C1 segment of cervical spinal cord (tissue), 14 donors: ENCODE measurements around the gene ENDOV.
A peak's percentile ranks its signal among the peaks of the same experiment; 100 is the strongest.

Experiments used
- DNase-seq, 14 donors: peaks; one replicate each; lab custom pipeline; 2025; lab: John Stamatoyannopoulos, UW

The ENDOV gene

DNA sequence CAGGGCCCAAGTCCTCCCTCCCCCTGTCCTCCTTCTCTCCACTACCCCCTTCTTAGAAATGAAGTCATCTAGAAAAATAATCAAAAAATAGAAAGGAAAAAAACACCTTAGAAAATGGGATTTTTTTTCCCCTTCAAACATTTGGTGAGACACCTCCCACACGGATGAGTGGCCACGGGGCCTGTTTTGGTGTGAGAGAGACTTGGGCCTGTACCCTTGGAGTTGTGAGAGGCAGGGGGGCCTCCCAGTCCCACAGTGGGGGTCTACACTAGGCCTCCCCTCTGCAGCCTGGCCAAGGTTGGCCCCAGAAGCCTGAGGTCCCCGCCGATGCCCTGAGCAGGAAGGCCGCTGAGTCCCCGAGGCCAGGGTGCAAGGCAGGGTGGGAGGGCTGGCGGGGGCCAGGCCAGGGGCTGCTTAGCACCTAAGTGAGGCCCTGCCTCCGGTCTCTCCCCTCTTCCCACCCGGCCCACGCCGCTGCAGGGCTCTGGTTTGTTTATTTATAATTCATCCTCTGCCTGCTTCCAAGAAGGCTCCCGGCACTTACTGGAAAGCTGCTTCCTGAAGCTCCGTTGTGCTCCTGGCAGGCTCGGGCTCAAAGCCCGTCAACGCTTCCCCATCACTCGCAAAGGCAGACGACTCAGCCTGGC is 35.1 kb downstream of the ENDOV start:
- DNase-seq, result peak in 1 of 14 donors; percentile 46

DNA sequence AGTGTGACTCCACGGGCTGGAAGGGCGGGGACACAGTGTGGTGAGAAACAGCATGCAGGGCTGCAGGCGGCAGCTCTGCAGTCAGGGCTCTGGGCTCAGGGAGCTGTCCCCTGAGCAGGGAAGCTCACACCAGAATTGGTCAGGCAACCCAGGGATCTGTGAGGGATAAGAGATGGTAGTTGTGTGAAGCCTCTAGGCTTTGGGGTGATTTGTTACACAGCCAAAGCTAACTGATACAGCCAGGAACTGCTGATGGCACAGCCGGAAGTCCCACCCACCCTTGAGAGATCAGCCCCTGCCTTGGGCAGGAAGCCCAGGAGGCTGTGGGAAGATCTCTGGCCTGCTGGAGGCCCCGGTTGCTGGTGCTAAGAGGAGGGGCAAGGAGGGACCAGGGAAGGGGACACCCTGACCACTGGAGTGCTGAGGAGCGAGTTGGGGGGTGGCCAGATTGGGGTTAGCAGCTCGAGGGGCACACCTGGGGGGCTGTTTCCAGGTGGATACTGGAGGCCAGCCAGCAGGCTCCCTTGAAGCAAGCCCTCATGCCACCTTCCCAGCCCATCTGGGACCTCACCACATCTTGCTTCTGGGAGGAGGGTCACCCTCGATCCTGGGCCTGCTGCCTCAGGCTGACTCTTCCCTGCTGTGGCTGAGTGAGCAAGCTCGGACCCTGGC is 36.3 kb downstream of the ENDOV start:
- DNase-seq, result no peak

DNA sequence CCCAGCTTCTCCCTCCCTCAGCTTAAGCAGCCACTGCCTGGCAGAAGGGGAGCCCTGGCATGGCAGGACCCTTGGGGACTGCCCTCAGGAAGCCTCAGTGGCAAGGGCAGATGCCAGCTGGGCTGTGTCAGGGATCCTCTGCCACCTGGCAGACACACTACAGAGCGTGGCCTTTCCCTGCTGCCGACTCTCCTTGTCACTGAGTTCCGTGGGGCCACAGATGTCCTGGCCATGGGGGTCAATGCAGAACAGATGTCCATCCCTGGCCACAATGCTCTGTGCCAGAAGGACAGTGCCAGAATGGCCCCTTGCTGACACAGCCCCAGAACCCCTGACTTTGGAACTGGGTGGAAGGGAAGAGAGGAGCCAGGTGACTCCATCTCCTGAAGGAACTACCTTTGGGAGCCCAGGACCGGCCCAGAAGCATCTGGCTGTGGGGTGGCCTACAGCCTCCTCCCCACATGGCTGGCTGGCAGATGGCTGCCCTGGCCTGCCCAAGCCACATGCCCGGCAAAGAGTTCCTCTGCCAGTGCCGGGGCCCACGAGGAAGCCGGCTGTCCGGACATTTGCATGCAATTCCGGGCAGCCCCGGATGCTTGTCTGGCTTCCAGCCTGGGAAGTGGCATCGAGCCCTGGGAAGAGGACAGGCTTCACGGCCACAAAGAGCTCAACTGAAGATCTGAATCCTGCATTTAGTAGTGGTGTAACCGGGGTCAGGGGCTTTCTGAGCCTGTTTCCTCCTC is 37.4 kb downstream of the ENDOV start:
- peak in 3 of 14 donors; percentile 44 to 98 (median 63) for DNase-seq

DNA sequence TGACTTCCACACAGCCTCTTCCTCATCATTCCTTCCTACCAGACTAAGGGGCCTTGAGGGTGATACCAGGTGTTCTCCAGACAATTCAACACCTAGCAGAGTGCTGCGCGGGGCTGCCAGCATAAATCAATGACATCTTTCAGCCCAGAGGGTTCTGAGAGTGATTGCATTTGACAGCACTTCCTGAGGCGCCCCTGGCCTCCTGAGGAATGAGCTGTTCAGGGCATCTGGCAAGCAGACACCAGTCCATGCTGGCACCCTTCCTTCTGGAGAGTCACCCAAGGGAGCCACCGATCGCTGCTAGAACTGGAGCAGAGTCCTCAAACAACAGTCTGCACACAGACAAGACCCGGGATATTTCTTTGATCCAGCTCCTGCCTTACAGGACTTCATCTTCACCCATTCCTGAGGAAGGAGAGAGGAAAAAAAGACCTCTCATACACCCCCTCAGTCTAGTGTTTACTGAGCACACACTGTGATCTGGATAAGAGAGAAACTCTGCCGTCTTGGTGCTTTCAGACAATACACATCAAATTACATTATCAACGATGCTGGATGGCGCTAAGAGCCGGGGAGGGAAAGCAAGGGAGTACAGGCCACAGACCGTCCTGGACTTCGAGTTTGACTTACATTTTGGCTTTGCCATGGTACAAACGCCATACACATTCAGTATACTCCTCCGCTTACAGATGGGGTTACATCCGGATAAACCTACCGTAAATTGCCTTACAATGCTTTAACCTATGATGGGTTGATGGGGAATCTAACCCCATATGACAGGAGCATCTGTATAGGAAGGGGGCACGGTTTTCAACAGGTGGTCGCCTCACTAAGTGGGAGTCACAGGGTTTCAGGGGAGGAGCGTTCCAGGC is 38.4 kb downstream of the ENDOV start:
- no peak for DNase-seq

DNA sequence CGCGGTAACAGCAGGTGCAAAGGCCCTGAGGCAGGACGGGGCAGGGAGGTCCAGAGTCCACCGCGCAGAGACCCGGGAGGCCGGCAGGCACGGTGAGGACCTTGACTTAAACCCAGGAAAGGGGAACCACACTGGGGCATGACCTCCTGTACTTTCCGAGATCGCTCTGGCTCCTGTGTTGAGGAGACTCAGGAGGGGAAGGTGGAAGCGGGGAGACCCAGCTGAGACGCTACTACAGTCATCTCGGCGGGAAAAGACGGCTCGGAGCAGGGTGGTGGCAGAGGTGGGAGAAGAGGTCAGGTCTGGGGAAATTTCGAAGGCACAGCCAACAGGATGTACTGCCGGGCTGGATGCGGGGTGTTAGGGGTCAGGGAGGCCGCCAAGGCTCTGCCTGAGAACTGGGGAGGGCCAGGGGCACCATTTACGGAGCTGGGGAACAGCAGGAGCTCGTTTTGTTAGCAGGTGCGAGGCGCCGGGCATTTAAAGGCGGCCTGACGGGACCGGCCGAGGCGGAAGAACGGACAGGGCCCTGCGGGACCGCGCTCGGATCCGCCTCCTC is 39.1 kb downstream of the ENDOV start:
- DNase-seq, result no peak

DNA sequence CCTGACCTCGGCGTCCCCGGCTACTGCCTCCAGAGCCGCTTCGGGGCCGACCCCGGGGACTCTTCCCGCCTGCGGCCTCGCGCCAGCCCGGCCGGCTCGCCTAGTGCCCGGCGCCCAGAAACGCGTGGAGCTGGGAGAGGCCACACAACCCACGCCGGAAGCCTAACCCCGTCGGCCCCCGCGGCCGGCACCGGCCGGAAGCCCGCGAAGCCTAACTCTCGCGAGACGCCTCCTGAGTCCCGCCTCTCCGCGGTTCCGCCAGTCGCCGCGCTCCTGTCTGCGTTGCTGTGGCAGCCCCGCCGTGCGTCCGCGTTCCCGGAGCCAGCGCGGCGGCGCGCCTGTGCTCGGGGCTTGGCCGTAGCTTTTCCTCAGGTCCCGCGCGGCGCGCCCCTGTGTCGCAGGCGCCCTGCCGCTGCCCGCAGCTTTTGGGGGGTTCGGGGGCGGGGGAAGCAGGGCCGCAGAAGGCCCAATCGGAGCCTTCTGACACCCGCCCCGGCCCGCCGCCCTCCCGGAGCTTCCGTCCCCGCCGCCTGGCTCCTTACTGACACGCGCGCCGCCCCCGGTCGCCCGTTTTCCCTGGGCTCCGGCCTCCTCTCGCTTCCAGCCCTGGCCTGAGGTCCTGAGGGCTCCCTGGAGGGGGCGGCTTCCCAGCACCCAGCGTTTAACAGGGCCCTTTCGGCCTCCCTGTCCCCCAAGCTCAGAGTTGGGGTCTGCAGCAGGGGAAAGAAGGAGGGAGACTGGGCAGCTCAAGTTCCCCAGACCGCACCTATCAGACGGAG is 39.8 kb downstream of the ENDOV start:
- DNase-seq, result peak; percentile 51 to 97 (median 90)

DNA sequence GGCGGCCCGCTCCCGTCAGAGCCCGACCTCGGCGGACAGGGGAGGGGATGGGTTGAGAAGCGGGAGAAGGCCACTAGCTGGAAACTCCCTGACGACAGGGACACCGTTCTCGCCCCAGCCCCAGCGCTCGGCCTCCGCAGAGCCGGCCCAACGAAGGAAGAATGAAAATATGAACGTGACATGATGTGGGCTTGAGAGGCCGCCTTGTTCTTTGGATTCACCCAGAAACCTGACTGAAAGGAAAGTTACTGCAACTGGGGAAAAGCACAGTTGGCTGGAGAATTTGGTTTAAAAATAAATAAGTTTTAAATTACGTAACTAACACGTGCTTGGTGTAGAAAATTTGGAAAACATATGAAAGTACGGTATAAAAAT is 40.4 kb downstream of the ENDOV start:
- DNase-seq, result no peak

DNA sequence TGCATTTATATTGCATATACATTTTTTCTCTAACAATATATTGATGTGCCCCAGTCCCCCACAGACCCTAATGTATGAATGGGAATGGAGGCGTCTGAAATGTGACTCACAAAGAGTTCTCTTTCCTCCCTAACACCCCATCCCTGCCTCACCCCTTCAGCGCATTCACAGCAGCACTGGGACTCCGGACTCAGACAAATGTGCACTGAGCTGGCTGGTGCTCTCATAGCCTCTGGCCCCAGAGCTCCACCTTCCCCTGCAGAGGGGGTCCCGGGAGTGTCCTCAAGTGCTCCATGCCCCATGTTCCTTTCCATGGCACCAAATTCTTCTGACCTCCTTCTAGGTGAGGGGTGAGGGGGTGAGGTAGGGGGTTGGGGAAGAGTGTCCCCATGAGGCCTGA is 40.8 kb downstream of the ENDOV start:
- DNase-seq, result no peak

DNA sequence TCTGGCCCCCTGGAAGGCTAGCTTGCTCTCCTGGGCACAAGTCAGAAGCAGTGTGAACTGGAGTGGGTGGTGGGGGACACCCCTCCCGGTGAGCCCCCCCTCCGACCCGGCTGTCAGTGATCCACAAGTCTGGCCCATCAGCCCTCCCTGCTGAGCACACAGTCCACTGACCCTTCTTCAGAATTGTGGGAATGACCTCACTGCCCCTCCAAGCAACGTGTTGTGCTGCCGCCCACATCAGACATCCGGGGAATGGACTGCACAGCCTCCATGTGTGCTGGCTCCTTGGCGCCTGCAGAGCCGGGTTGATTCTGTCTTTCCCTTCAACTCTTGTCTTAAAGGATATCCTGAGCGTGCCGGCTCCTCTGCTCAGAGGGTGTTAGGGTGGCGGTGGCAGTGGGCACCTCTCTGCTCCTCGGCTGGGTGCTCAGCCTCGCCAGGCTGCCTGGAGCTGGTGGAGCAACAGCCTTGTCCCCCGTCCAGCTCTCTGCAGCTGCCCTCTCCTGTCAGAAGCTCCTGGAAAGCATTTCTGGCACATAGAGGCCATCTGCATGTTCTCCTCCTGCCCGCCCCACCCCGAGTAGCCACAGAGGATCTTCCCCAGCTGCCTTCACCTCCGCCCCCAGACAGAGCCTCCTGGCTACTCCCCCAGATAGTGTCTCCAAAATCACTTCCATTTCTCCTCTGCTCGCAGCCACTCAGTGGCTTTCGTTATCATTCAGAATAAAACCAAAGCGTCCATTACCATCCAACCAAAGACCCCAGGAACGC is 41.7 kb downstream of the ENDOV start:
- DNase-seq, result peak in 1 of 14 donors; percentile 11

DNA sequence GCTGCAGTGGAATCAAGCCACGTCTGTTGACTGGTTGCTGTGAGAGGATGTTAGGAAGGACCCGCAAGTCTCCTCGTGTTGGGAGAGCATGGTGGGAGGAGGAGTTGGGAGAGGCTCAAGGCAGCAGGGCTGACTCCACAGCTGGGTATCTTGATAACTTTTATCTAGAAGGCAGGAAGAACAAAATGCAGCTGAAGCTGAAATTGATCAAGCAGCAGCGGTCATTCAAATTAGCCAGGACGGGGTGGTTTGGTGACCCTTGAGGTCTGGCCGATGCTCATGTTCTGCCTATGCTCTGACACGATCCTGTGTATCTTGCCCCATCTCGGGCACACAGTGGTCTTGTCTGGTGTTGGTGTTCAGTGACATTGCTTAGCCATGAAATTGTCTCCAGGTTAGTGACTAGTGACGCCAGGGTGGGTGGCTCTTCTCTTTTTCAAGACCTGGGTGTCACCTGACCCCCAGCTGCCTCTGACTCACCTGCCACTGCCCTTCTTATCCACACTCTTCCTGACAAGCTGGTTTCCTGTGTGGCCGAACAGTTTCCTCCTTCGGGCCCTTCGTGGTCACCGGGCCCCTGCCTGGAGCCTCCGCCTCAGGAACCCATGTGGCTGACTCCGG is 42.4 kb downstream of the ENDOV start:
- DNase-seq, result peak in 1 of 14 donors; percentile 19

DNA sequence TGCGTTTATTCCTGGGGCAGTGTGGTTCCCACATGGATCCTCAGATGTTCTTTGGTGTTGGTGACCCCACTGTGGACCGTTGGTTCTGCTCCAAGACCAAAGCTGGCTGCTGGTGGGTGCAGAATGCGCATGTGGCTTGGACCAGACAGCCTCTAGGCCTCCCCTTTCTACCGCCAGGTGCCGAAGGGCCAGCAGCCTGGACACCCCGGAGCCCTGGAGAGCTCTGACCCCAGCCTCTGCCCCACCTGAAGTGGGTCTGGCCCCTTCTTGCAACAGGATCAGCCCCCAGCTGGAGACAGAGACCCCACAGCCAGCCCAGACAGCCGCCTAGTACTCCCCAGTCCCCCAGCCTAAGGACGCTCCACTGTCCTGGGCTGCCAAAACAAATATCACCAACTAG is 43.0 kb downstream of the ENDOV start:
- no peak for DNase-seq

DNA sequence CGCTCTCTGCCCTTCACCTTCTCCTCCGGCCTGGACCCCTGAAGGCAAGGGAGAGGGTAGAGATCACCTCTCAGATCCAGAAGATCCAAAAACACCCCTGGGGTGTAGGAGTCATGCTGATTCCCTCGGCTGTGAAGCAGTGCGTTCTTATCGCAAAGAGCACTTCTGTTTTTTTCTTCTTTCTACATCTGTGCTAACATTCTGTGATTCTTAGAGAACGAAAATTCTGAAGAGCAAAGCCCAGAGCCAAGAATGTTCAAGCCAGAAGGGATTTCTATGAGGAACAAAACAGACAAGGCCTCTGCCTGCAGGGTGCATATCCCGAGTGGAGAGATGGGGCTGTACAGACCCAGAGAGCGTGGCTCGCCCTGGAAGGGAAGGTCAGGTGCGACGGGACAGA is 44.3 kb downstream of the ENDOV start:
- no peak for DNase-seq

DNA sequence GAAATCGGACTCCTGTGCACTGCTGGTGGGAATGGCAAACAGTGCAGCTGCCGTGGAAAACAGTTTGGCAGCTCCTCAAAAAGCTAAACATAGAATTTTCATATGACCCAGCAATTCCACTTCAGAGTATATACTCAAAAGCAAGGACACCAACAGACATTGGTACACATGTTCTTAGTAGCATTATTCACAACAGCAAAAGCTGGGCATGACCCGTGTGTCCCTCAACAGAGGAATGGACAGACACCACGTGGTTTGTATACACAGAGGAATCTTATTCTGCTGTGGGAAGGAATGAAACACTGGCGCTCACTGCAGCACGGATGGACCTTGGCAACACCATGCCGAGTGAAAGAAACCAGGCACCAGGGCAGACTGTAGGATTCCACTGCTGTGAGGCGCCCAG is 45.5 kb downstream of the ENDOV start:
- DNase-seq, result peak in 5 of 14 donors; percentile 9 to 47 (median 23)

DNA sequence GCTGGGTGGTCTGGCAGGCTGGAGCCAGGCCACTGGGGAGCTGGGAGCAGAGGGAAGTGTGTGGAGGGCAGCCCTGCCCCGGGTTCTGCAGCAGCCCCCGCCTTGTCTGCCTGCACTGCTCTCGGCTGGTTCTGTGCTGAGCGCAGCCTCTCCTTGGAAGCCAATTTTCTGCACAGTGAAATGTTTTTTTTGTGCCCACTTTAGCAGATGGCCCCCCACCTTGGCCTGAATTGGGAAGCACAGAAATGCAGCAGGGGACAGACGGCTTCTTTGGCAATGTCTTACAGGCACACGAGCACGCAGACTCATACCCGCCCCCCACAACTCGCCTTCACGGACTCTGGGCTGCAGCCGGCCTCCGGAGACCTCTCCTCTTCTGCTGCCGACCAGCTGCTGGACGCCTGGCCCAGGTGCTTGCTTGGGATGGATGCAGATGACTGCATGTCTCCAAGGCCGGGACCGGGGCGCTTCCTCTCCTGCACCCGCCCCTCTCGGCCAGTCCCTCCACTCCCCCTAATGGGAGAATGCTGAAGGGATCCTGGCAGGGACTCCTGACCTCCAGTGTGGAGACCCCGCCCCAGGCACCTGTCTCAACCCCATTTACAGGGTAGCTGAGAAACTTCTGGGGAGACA is 46.7 kb downstream of the ENDOV start:
- DNase-seq, result peak in 1 of 14 donors; percentile 78

DNA sequence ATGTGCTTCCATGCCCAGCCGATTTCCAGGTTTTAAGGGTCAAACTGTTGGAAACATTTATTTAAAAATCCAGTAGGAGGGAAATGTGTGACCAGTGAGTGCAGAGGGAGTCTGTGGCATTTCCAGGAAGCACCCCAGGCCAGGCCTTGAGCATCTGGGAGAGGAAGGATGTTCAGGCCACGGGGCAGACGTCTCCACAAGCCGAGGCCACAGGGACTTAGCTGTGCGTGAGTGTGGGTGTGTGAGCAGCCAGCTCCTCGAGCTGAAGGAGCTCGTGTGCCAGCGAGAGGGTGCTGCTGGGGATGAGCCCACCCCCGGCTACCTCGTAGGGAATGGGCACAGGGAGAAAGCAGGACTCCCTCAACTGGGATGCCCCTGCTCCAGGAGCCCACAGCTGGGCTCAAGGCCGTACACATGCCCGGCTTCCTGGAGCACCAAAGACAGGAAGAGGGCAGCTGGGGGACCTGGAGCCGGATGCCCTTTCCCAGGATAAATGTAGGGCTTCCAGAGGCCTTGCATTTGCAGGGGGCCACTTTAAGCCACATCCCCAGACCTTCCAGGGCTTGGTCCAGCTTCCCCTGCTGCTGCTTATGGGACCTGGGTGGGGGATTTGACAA is 48.9 kb downstream of the ENDOV start:
- no peak for DNase-seq

DNA sequence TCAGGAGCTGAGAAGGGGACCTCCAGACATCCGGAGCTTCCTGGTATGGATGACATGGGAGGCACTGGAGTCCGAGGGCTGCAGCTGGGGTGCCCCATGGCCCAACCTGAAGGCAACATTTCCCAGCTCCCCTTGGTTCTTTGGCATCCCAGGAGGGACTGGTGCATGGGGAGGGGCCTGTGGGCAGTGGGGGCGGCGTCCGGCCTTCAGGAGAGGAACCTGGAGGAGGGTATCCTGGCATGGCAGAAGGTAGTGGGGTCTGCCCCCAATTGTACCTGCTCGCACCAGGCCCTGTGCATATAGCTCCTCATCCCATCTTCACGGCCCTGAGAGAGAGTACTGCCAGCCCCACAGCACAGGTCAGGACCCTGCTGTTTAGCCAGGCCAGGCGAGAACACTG is 49.5 kb downstream of the ENDOV start:
- no peak for DNase-seq

DNA sequence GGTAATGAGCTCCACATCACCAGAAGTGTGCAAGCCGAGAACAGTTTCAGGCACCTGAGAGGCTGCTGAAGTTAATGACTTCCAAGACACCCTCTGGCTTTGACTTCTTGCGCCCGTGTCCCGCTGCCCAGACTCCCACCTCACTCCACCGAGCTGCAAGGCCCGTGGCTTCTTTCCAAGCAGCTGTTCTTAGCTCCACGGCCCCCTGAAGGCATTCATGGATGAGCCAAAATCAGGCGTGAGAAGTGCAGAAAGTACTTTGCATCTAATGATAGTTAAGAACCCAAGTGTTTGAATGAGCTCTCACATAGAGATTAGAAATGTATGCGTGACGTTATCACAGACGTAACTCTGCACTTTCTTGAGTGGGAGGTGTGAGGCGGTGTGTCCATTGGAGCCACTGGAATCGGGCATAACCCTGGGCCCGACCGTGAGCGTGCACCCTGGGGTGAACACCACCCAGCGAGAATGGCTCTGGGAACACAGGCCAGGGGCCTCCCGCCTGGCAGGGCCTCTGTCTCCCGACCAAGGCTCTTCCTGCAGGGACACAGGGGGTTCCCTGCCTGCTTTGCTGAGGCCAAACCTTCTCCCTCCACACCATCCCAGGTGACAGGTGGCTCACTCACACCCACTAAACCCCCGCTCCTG is 50.5 kb downstream of the ENDOV start:
- no peak for DNase-seq

DNA sequence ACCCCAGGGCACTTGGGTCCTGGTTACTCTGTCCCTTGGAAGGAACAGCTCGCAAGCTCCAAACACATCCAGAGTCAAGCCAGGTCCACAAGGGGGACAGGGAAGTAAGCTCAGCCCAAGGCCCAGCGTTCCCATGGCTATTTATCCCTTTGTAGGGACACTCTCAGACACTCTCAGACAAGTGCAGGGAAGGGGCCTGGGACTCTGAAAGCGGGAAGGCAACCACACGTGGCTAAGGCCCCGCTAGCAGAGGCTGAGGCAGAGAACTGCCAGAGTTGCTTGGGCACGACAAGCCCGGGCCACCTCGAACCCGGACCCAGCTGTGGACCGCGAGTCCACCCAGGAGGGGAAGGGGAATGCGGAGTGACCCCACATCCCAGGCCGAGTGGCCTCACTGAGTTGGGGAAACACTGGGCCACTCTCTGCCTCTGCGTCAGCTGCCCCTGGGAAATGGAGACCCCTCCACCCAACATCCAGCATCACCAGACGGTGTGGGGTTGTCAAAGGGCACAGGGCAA is 51.3 kb downstream of the ENDOV start:
- no peak for DNase-seq
